ENCODE results near the gene FOXRED2. TPM values are rescaled to one million over a fixed set of nuclear protein-coding genes. Genes with fewer than 3 reads are reported as not detected.

Gene FOXRED2
- total RNA-seq, 2 donors from 2014 or later = 3.6 to 14.3 TPM

DNA sequence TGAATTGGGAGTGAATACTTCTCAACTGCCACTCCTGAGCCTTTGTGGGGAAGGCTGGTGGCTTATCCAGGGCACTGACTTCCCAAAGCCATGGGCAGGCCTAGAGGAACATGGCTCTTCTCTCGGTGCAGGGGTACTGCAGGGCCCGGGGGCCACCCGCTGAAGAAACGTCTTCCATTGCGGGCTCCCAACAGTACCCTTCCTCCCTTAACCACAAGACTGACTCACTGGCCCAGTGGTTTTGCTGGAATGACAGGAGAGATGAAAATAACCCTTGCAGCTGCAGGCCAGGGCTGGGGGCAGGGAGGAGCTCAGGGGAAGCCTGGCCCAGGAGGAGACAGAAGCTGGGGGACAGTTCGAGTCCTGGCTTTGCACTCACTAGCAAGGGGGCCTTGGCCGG, 38.9 kb downstream of the FOXRED2 start:
- H3K36me3 ChIP-seq = no peaks in the 10 kb centered on the region
- H3K27ac ChIP-seq = peak overlapping the region; percentile 49
- peak overlapping the region in 1 of 2 donors; percentile 12 for H3K9ac ChIP-seq (ENCODE audit: low read depth in 2 of 2, low read length in 2 of 2)
- H3K4me3 ChIP-seq = no peak overlapping the region
- H3K27me3 ChIP-seq = no peaks in the 10 kb centered on the region
- H3K4me1 ChIP-seq = peaks cover 16% of the 10 kb centered on the region
- intact Hi-C loops (cut with DNase I) = loop anchor here (2.0 kb wide), 1 partner anchor 163 kb away; no protein-coding TSS in a partner anchor
- no peaks in the 10 kb centered on the region for H3K9me3 ChIP-seq
- TF ChIP-seq, protein P1, sequence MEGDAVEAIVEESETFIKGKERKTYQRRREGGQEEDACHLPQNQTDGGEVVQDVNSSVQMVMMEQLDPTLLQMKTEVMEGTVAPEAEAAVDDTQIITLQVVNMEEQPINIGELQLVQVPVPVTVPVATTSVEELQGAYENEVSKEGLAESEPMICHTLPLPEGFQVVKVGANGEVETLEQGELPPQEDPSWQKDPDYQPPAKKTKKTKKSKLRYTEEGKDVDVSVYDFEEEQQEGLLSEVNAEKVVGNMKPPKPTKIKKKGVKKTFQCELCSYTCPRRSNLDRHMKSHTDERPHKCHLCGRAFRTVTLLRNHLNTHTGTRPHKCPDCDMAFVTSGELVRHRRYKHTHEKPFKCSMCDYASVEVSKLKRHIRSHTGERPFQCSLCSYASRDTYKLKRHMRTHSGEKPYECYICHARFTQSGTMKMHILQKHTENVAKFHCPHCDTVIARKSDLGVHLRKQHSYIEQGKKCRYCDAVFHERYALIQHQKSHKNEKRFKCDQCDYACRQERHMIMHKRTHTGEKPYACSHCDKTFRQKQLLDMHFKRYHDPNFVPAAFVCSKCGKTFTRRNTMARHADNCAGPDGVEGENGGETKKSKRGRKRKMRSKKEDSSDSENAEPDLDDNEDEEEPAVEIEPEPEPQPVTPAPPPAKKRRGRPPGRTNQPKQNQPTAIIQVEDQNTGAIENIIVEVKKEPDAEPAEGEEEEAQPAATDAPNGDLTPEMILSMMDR (IDR thresholded peaks at IDR 0.05) = no peak
- no peak for DNase-seq

- Histone ChIP-seq H3K4me1 (peaks cover 16% of the 10 kb centered on the region), H3K4me3 (no peak overlapping the region), H3K27ac (peak overlapping the region; percentile 49), H3K9me3 (no peaks in the 10 kb centered on the region), H3K27me3 (no peaks in the 10 kb centered on the region), H3K9ac (ENCODE audit: low read depth in 2 of 2, low read length in 2 of 2) (no peak overlapping the region), H3K36me3 (no peaks in the 10 kb centered on the region)
- peak; percentile 55 for DNase-seq
- TF ChIP-seq, protein P1 (IDR thresholded peaks at IDR 0.05) = no peak
- intact Hi-C loops (cut with DNase I) = no loop called here
Observed at GRCh38 chr22:36467042-36467810, 39.6 kb downstream of the FOXRED2 start.

DNA sequence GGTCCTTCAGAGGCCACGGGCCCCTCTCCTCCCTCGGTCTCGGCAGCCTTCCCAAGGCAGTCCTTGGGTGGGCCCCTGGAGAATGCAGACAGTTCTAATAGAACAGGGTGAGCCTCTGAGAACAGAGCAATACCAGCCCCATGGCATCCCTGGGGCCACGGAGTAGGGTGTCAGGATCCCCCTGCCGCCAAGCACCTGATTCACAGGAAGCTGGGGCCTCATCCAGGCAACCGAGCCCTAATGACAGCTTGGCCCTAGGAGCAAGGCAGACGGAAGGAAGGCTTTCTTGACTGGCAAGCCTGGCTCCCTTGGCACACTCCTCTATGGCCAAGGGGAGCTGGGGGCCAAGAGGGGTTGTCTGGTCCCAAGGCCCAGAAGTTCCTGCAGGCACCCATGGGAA, 40.6 kb downstream of the FOXRED2 start:
- Histone ChIP-seq H3K27ac (peak overlapping the region; percentile 79), H3K9ac (ENCODE audit: low read depth in 2 of 2, low read length in 2 of 2) (peak overlapping the region in 1 of 2 donors; percentile 79), H3K36me3 (no peaks in the 10 kb centered on the region), H3K4me1 (peaks cover 16% of the 10 kb centered on the region), H3K27me3 (no peaks in the 10 kb centered on the region), H3K4me3 (no peak overlapping the region), H3K9me3 (no peaks in the 10 kb centered on the region)
- intact Hi-C loops (cut with DNase I) = no loop called here
- TF ChIP-seq, protein P1 (IDR thresholded peaks at IDR 0.05) = no peak
- DNase-seq = no peak

DNA sequence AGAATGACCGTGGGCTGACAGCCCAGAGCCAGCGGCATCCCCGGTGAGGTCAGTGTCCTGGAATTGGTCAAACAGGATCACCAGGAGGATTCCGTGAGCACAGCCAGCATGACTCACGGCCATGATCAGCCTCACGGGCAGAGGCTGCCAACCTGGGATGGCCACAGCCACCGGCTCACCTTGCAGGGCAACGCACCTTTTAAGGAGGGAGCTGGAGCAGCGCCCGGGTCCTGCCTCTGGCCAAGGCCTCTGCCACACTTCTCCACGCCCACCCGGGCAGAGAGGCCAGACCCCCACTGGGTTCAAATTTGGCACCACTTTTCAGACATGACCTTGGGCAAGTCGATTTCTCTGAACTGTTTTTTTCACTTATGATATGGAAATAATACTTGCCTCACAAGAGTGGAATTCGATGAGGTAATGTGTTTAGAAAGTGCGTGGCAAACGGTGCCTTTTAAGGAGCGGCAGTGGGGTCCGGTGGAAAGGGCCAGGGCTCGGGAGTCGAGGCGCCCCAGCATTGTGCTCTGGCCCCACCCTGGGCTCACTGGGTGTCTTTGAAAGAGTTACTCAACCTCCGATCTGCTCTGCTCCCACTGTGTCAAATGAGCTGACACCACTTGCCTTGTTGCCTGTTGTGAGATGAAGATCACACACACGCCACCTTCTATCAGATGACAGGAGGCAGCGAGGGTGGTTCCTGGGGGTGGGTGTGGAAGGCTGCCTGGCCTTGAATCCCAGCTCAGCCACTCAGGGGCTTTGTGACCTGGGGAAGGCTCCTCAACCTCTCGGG, 41.4 kb downstream of the FOXRED2 start:
- no peaks in the 10 kb centered on the region for H3K36me3 ChIP-seq
- intact Hi-C loops (cut with DNase I) = no loop called here

DNA sequence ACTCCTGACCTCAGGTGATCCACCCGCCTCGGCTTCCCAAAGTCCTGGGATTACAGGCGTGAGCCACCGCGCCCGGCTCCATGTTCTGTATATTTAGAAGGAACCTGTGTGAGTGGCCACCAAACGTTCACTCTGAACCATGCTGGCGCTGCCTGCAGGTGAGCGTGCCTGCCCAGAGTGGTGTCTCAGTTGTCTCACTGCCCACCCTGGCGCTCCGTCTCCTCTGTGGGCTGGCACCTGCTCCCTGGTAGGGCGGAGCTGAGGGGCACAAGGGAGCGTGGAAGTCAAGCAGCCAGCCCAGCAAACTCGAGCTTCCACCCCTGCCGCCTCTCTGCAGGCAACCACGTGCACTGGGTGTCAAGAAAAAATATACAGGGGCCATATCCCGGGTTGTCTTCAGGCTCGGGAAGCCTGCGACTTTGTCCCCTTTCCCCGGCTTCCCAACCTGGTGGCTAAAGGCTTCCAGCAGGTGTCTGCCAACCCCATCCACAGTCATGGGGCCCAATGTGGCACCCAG, 42.1 kb downstream of the FOXRED2 start:
- peak overlapping the region; percentile 79 for H3K27ac ChIP-seq
- DNase-seq = no peak
- H3K9ac ChIP-seq (ENCODE audit: low read depth in 2 of 2, low read length in 2 of 2) = peak overlapping the region in 1 of 2 donors; percentile 79
- no peaks in the 10 kb centered on the region for H3K9me3 ChIP-seq
- no peaks in the 10 kb centered on the region for H3K36me3 ChIP-seq
- TF ChIP-seq, protein P1 (IDR thresholded peaks at IDR 0.05) = no peak
- no peaks in the 10 kb centered on the region for H3K27me3 ChIP-seq
- no peak overlapping the region for H3K4me3 ChIP-seq
- intact Hi-C loops (cut with DNase I) = no loop called here
- H3K4me1 ChIP-seq = peaks cover 16% of the 10 kb centered on the region

More for the DNA sequence above, 41.4 kb downstream of the FOXRED2 start:
- Histone ChIP-seq H3K27me3 (no peaks in the 10 kb centered on the region), H3K9me3 (no peaks in the 10 kb centered on the region), H3K9ac (ENCODE audit: low read depth in 2 of 2, low read length in 2 of 2) (peak overlapping the region; percentile 13 to 79), H3K27ac (peak overlapping the region; percentile 79), H3K4me3 (no peak overlapping the region), H3K4me1 (peaks cover 16% of the 10 kb centered on the region)
- DNase-seq = peak; percentile 76
- TF ChIP-seq, protein P1 (IDR thresholded peaks at IDR 0.05) = no peak
